Activated CD8-positive, alpha-beta memory T cell treated with anti-CD3 and anti-CD28 coated beads for 1 hour (primary cell): ENCODE measurements around the gene PLPP4.

Experiments used
- DNase-seq, 2 donors: peaks; one replicate each; pipeline ENCODE4 v3.0.0-alpha.2; 2020; ENCODE audit warnings: low read depth in 1 of 2; ENCODE audit errors: extremely low read depth in 1 of 2

The PLPP4 gene

GRCh38 chr10:120456143-120456625, 843 bp upstream of the PLPP4 start:
- no peak for DNase-seq

DNA sequence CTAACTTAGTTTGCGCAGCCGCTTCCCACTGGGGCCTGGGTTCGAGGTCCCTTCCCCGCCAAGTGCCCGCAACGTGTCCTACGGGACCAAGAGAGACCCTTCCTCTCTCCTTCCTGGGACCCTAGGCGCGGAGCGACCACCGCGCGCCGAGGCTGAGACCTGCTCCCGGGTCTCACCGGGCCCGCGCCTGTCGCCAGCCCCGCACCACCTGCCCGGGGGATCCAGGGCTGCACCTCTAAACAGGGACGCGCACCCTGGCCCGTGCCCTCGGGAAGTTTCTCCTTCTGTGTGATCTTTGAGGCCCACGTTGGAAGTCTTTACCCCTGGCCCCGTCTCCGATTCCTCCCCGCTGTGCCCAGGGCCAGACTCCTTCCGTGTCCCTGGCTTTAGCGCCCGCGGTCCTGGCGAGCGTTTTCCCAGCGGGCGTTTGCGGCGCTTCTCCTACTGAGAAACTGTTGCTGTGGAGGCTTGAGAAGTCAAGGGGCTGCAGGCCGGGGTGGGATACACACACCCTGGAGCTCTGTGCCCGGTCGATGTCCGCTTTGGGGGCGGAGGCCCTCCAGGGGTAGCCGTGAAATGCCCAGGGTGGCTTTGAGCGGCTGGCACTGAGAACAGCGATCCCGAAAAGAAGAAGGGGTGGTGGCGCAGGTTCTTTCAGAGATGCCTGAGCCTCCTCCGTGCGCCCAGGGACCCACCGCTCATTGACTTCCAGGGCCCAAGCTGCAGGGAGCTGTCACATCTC, 575 bp downstream of the PLPP4 start:
- no peak for DNase-seq

- no peak for DNase-seq
Measured at GRCh38 chr10:120458432-120458831, 1.4 kb downstream of the PLPP4 start.

DNA sequence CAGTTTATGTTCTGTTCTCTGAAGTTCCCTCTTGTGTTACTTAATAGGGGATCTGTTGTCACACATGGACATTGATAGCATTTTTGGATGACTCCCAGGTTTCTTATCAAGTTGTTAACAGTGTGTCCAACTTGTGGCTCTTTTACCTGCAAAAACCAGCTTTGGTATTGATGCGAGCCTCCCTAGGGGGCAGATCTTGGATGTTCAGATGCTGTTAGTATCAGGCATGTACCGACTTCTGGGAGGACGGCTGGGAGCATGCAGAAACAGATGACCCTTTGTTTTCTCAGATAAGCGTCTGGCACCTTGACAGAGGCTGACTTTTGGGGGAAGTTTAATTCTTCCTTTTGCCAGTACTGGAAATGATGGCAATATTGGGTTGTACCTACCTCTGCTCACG, 2.2 kb downstream of the PLPP4 start:
- no peak for DNase-seq

DNA sequence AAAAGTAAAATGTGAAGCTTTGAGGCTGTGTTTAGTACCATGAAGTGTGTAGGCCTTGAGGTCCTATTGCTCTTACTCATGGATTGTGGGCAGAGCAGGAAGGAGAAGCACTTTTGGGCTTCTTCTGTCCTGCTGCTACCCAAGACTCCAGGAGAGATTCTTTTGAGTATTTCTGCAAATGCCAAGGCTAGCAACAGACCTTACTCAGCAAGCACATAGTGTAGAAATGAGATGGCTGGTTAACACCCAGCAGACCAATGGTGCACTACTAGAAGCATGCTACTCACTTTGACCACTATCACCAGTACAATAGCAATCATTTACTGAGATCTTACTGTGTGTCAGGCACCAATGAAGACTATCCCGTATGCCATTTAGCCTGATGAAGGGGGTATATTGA, 3.2 kb downstream of the PLPP4 start:
- DNase-seq = no peak

- DNase-seq = no peak
Measured at GRCh38 chr10:120460776-120461175, 3.7 kb downstream of the PLPP4 start.

- no peak for DNase-seq
Measured at GRCh38 chr10:120462018-120462682, 5.1 kb downstream of the PLPP4 start.

DNA sequence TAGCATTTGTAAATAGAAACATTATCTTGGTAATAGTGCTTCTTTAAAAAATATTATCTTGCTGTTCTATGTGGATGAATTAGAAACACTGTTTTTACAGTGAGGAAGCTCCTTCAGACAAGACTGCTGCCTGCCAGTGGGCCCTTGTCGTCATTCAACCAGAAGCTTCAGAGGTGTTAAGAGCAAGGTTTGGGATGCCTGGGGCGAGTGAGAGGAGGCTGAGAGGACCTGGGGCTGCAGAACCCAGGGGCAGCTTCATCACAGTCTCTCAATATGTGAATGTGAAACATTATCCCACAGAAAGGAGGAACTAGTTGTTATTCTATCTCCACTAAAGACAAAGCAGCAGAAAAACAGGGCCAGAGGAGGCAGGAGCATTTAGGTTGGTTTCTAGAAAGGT, 8.1 kb downstream of the PLPP4 start:
- DNase-seq = no peak

DNA sequence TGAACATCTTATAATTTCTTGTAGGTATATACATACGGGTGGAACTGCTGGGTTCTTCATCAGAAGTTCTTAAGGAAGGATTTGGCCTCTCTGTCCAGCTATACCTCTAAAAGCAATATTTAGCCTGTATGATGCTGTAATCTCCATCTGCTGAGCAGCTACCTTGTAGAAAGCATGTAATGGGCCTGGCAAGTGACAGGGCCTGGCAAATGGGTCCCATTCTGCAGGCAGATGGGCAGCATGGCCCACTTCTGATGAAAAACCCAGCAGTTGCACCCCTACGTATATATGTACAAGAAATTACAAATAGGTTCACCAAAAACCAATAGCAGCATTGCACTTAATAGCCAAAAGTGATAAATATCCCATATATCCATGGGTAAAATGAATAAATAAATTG, 9.0 kb downstream of the PLPP4 start:
- no peak for DNase-seq

DNA sequence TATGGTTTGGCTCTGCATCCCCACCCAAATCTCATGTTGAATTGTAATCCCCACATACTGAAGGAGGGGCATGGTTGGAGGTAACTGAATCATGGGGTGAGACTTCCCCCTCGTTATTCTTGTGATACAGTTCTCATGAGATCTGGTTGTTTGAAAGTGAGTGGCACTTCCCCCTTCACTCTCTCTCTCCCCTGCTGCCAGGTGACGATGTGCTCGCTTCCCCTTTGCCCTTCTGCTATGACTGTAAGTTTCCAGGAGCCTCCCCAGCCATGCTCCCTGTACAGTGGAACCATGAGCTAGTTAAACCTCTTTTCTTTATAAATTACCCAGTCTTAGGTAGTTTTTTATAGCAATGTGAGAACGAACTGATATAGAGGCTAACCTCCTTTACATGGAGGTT, 16.6 kb downstream of the PLPP4 start:
- DNase-seq = no peak

DNA sequence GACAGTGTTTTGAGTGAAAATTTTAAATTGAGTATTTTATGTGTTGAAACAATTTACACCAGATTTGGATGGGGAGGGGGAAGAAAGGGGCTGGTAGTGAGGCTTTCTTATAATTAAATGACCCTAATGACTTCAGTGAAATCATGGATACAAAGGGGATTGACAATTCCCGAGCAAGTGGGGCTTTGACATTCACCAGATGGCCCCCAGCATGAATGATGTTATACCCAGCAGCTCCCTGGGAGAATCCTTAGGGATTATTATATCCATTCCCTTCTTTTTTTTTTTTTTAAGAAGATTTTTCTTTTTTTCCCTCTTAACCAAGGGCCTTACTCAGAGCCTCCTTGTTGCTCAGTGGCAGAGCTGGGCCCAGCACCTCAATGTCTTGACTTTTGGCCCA, 17.9 kb downstream of the PLPP4 start:
- DNase-seq = no peak

GRCh38 chr10:120475844-120476791, 19.1 kb downstream of the PLPP4 start:
- no peak for DNase-seq

DNA sequence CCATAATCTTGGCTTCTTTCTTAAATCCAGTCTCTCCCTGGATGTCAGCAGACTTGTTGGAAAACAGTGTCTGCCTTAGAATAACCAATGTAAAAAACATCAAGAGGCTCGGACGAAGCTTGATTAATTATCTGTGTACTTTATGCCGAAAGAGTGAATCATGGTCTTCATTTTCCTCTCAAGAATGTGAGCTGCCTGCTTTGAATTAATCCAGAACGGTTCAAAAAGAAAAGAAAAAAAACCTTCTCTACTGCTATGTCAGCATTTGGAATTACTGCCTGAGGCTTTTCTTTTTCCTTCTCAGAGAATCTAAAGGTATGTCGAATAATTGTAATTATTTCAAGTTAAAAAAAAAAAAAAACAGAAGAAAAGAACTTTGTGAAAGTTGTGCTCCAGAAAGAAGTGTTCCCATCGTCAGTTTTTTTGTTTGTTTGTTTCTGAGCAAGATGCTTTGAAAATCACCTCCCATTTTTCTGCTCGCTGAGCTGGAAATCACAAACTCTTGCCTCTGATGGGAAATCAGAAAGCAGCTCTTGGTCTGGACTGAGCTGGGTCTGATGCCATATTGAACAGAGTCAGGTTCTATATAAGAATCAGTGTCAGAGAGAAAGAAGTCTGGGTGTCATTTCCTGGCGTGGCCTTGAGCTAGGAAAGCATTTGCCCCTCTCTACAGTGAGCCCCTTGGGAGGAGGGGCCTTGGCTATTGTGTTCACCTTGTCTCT, 20.2 kb downstream of the PLPP4 start:
- no peak for DNase-seq

DNA sequence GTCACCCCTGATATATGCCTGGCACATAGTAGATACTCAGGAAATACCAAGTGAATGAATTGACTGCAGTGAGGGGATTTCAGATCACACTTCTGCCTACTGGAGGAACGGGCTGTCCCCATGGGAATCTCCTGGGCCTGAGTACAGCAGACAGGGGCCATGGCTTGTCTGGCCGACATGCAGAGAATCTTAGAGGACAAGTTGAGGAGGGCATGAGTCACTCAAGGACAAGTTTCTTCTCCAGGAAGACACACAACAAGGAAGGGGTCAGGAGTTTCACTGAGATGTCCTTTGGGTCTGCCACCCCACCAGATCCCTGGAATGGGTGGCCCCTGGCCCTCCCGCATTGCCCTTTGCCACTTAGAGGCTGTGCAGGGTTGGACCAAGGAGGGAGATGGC, 20.7 kb downstream of the PLPP4 start:
- DNase-seq = no peak

DNA sequence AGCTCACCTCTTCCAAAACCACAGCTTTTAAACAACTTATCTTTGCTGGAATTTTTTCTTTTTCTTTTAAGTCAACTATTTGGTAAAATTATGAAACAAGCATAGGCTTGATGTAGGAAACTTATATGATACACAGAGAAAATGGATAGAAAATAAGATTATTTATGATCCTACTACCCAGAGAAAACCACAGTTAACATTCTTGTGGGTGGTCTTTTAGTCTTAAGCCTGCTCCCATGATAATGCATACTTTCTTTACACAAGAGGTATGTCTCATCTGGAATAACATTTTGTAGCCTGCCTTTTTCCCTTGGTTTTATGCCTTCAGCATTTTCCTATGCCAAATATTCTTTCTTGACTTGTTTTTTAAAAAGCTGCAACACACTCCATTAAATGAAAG, 21.4 kb downstream of the PLPP4 start:
- DNase-seq = no peak

DNA sequence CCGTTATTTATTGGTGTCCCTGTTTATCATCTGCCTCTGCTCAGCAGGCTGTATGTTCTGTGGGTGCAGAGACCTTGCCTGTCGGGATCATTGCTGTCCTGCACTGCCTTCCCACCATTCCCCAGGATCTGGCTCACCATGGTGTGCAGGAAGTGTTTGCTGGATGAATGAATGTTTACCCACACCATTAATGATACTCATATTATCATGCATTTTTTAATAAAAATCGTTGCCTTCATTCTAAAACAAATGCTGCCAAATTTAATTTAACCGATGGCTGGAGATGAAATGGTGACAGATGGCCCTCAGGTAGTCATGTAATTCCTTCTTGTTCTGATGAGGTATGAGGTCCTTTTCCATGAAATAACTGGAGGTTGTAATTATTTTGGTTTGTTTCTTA, 22.5 kb downstream of the PLPP4 start:
- no peak for DNase-seq

DNA sequence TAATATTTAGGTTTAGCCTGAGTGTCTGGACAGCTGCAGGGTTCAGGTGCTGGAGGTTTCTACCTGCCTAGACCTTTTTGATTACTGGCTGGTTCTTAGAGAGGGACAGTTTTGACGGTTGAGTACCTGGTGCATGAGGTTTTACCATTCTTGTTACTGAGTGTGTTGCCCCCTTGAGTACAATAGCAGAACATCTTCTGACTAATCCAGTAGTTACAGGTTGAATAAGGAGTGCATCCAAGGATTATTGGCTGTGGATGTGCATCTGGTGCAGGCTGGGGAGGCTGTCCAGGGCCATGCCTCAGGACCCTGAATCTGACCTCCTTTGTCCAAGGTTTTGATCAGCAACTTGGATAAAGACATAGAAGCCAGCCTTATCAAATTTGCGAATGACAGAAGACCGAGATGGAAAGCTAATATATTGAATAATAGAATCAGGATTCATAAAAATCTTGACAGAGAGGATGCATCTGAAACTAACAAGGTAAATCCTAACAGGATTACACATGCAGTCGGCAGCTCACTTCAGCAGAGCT, 23.1 kb downstream of the PLPP4 start:
- no peak for DNase-seq

GRCh38 chr10:120480848-120481247, 23.8 kb downstream of the PLPP4 start:
- no peak for DNase-seq

DNA sequence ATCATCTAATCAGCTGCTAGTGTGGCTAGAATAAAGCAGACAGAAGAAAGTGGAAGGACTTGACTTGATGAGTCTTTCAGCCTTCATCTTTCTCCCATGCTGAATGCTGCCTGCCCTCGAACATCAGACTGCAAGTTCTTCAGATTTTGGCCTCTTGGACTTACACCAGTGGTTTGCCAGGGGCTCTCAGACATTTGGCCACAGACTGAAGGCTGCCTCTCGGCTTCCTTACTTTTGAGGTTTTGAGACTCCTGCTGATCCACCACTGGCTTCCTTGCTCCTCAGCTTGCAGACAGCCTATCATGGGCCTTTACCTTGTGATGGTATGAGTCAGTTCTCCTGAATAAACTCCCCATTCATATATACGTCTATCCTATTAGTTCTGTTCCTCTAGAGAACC, 26.0 kb downstream of the PLPP4 start:
- DNase-seq = no peak

DNA sequence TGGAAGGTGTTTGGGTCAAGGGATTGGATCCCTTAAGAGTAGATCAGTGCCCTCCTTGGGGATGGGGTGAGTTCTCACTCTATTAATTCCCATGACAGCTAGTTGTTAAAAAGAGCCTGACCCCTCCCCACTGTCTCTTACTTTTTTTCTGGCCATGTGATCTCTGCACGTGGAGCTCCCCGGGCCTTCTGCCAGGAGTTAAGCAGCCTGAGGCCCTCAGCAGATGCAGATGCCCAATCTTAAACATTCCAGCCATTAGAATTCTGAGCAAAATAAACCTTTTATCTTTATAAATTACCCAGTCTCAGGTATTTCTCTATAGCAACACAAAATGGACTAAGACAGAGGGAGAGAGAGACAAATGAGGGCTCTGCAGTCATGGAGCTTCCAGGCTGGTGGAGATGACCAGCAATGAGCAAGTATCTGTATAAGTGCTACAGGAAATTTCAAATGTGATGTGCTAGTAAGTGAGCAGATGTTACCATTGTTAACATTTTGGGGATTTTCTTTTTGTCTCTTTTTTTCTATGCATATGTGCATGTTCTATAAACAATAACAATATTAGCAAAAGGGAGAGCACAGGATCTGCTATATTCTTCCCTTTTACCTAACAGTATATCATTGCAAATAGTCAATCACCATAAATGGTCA, 26.7 kb downstream of the PLPP4 start:
- no peak for DNase-seq
